Right lobe of liver (tissue), 6 donors: ENCODE results near the gene GRM8. TPM values are rescaled to one million over a fixed set of nuclear protein-coding genes. Genes with fewer than 3 reads are reported as not detected.

Source experiments
- ATAC-seq, 4 donors: fragments of 200-7000 bp; cut with Tn5 transposase; one replicate each; pipeline ENCODE4 v1.9.1; 2020; ENCODE audit warnings: mild to moderate bottlenecking in 4 of 4, moderate library complexity in 4 of 4
- DNase-seq, 3 donors: peaks; one replicate each; pipeline ENCODE4 v3.0.0-alpha.2; 2020
- H3K27ac ChIP-seq, 3 donors: fragments of 200-600 bp; one replicate each; pipeline ENCODE4 v1.8.0; 2022
- H3K27me3 ChIP-seq, 2 donors: fragments of 200-600 bp; one replicate each; pipeline ENCODE4 v1.8.0; 2022
- H3K36me3 ChIP-seq, 4 donors: fragments of 200-600 bp; sonication (generic) in 1 of 4; one replicate each; pipeline versions ENCODE4 v1.5.1 to v1.8.0; 2017 to 2022; ENCODE audit warnings: control low read depth in 1 of 4
- H3K4me1 ChIP-seq, 4 donors: fragments of 200-600 bp; sonication (generic) in 1 of 4; one replicate each; pipeline versions ENCODE4 v1.5.1 to v1.8.0; 2017 to 2022; ENCODE audit warnings: control low read depth in 1 of 4
- H3K4me3 ChIP-seq, 3 donors: fragments of 200-600 bp; one replicate each; pipeline ENCODE4 v1.8.0; 2022
- H3K9me3 ChIP-seq, 4 donors: fragments of 200-600 bp; sonication (generic) in 1 of 4; one replicate each; pipeline versions ENCODE4 v1.5.1 to v1.8.0; 2017 to 2022; ENCODE audit warnings: control low read depth in 1 of 4
- POLR2A ChIP-seq: fragments of 450-650 bp; IDR thresholded peaks from one replicate; pipeline ENCODE4 v1.6.1; 2017; ENCODE audit warnings: antibody characterized with exemption, mild to moderate bottlenecking
- WGBS: methylation state at CpG from one replicate; pipeline ENCODE4 v1.1.6; 2018; ENCODE audit warnings: low coverage, low lambda C conversion rate; ENCODE audit not compliant: insufficient coverage; ENCODE audit errors: missing lambda C conversion rate; 5-methylcytosine and 5-hydroxymethylcytosine counted together
- intact Hi-C, 2 donors: fragments of 100-400 bp; cut with DNase I; formaldehyde crosslinking; loops; one replicate each; pipeline versions ENCODE4 v1.11.2 to v1.14.1; 2022
- total RNA-seq, 6 experiments: library from RNA; depleted of rRNA in 2 of 6; stranded (reverse); fragments of >200 nt in 2 of 6; fragmentation: NEBNext Ultra II Directional in 3 of 6; extraction: Animal tissue kit (Norgen Biotek cat#: 25700) in 3 of 6; gene quantifications; one replicate each; pipeline versions ENCODE4 v1.1.0 to v1.2.4, GENCODE V29; 2016 to 2023
- TF ChIP-seq, protein P1 (sequence below), 4 donors: fragments of 200-600 bp in 3 of 4; fragments of 450-650 bp in 1 of 4; IDR thresholded peaks; one replicate each; pipeline versions ENCODE4 v1.5.1 to v1.8.0; 2016 to 2022; ENCODE audit warnings: antibody characterized with exemption in 4 of 4, mild to moderate bottlenecking in 2 of 4
- donor health status: DM: no; HTN: yes; CAD: no.
- donor health status: DM: no; HTN: no; CAD: no.
- donor health status: DM: no; HTN: no; CAD: no.
- donor health status: DM: no; HTN: yes; CAD: no.
- donor health status: DM: no; HTN: yes; CAD: no.

Gene GRM8
- total RNA-seq, 6 experiments from 2014 or later = 0.12 to 8.4 (median 2.7) TPM

- DNase-seq (no peak), ATAC-seq (no peak)
- intact Hi-C loops = no loop called here
- no peaks in the 10 kb centered on the region for H3K27me3 ChIP-seq
- no peaks in the 10 kb centered on the region for H3K4me1 ChIP-seq
- TF ChIP-seq POLR2A = no peak
- TF ChIP-seq, protein P1, sequence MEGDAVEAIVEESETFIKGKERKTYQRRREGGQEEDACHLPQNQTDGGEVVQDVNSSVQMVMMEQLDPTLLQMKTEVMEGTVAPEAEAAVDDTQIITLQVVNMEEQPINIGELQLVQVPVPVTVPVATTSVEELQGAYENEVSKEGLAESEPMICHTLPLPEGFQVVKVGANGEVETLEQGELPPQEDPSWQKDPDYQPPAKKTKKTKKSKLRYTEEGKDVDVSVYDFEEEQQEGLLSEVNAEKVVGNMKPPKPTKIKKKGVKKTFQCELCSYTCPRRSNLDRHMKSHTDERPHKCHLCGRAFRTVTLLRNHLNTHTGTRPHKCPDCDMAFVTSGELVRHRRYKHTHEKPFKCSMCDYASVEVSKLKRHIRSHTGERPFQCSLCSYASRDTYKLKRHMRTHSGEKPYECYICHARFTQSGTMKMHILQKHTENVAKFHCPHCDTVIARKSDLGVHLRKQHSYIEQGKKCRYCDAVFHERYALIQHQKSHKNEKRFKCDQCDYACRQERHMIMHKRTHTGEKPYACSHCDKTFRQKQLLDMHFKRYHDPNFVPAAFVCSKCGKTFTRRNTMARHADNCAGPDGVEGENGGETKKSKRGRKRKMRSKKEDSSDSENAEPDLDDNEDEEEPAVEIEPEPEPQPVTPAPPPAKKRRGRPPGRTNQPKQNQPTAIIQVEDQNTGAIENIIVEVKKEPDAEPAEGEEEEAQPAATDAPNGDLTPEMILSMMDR (IDR thresholded peaks at IDR 0.05) = no peak
- H3K9me3 ChIP-seq = no peaks in the 10 kb centered on the region
- 16% methylated on average over 2 of the region's 2 CpGs for WGBS
- H3K36me3 ChIP-seq = no peaks in the 10 kb centered on the region
- no peak overlapping the region for H3K4me3 ChIP-seq
- H3K27ac ChIP-seq = no peak overlapping the region
Observed at GRCh38 chr7:126462405-126462804, 790.3 kb downstream of the GRM8 start.

GRCh38 chr7:126460664-126461063 is 792.1 kb downstream of the GRM8 start:
- 47% methylated on average over 2 of the region's 2 CpGs for WGBS
- intact Hi-C loops = no loop called here
- Histone ChIP-seq H3K4me3 (no peak overlapping the region), H3K27me3 (no peaks in the 10 kb centered on the region), H3K36me3 (no peaks in the 10 kb centered on the region), H3K9me3 (no peaks in the 10 kb centered on the region), H3K4me1 (no peaks in the 10 kb centered on the region), H3K27ac (no peak overlapping the region)
- ATAC-seq = no peak
- TF ChIP-seq, protein P1 (IDR thresholded peaks at IDR 0.05) = no peak
- no peak for TF ChIP-seq POLR2A
- DNase-seq = no peak

DNA sequence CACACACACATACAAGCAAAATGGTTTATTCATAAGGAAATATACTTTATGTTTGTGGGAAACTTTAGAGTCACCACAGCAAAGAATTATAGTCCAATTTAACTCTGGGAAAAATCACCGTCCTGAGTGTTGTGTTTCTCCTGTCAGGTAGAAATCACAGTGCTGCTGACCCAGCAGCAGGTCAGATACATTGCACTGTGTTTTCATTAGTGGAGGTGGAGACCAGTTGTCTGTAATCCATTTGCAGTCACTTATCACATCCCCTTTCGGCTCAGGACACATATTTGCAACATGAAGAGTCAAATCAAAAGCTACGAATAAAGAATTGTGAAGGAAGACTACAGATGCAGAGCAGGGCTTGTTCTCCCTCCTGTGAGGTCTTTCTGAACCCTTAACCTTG is 799.6 kb downstream of the GRM8 start:
- no peak for DNase-seq
- 59% methylated on average over 3 of the region's 3 CpGs for WGBS
- Histone ChIP-seq H3K4me1 (no peaks in the 10 kb centered on the region), H3K27me3 (no peaks in the 10 kb centered on the region), H3K27ac (no peak overlapping the region), H3K9me3 (no peaks in the 10 kb centered on the region), H3K36me3 (no peaks in the 10 kb centered on the region), H3K4me3 (no peak overlapping the region)
- TF ChIP-seq, protein P1 (IDR thresholded peaks at IDR 0.05) = no peak
- TF ChIP-seq POLR2A = no peak
- intact Hi-C loops = no loop called here
- ATAC-seq = no peak

DNA sequence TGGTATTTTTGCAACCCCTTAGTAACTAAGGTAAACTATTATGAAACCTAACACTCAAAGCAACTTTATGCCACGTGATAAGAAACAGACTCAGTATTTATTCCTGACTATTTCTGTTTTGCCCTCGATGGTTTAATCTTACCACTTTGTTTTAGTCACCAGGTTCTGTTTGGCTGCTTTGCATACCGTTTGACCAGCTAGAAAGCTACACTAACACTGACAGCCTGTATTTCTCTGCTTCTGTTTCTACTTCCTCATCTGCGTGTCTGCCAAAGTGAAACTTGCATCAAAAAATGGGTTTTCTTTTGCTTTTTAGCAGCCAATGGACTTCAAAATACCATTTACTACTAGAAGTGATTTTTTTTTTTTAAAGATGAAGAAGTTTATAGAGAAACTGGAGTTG is 802.5 kb downstream of the GRM8 start:
- Histone ChIP-seq H3K4me3 (no peak overlapping the region), H3K36me3 (no peaks in the 10 kb centered on the region), H3K27me3 (no peaks in the 10 kb centered on the region), H3K4me1 (no peaks in the 10 kb centered on the region), H3K9me3 (no peaks in the 10 kb centered on the region), H3K27ac (no peak overlapping the region)
- no peak for ATAC-seq
- intact Hi-C loops = no loop called here
- WGBS = 21% methylated on average over 4 of the region's 4 CpGs
- DNase-seq = no peak
- TF ChIP-seq POLR2A = no peak
- TF ChIP-seq, protein P1 (IDR thresholded peaks at IDR 0.05) = no peak
